ENCODE data around the gene FGFR4. TPM values are rescaled to one million over a fixed set of nuclear protein-coding genes. Genes with fewer than 3 reads are reported as not detected.

Gene FGFR4
- total and polyA plus RNA-seq, 3 donors from 2014 or later = 7.8 to 10.3 (median 9.7) TPM

- intact Hi-C loops (cut with DNase I; ENCODE audit: low total_unique reads) = no loop called here
- Histone ChIP-seq H3K27ac (no peak overlapping the region), H3K4me1 (no peaks in the 10 kb centered on the region), H3K9me3 (no peaks in the 10 kb centered on the region), H3K36me3 (ENCODE audit: low read depth, missing control alignments) (no peaks in the 10 kb centered on the region), H3K4me3 (no peak overlapping the region), H3K27me3 (no peaks in the 10 kb centered on the region)
- no peak for DNase-seq
- WGBS, 2 donors = 89 to 93% methylated on average over 4 to 5 of the region's 5 CpGs
- TF ChIP-seq POLR2A (IDR thresholded peaks at IDR 0.05) (no peak), CTCF (IDR thresholded peaks at IDR 0.05) (no peak)
Measured at GRCh38 chr5:177049285-177049684, 37.4 kb upstream of the FGFR4 start.

DNA sequence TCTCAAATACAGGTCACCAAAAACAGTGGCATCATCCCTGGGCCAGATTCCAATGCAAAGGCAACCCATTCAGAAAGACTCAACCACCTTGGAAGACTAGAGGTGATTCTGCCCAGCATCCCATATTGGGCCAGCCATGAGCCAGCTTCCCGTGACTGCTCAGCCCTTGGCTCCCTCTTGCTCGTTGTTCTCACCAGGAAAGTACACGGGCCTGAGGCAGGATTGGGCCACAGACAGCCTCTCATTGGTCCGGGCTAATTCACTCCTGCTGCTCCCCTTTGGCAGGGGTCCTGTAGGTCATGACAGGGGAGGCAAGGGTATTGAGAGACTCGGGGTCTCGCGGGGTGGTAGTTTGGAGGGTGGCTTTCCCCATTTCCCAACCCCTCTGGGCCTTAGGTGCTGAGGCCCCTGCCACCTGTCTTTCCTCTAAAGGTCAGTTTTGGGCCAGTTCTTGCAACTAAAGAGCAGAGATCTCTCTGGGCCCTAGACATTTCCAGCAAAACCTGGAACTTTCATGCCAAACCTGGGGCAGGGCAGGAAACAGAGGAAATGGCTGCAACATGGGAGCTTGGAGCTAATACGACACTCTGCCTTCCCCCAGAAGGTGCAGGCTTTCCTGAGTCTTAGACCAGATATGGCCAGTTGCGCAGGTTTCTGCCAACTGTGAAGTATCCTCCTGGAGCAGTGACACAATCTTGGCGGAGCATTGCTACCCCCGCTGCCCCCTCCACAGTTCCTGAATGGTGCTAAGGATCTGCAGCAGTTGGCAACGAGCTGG is 22.0 kb upstream of the FGFR4 start:
- WGBS, 2 donors = 87% methylated on average over 7 to 12 of the region's 12 CpGs
- Histone ChIP-seq H3K27ac (no peak overlapping the region), H3K4me3 (no peak overlapping the region), H3K9me3 (no peaks in the 10 kb centered on the region), H3K27me3 (no peaks in the 10 kb centered on the region), H3K36me3 (ENCODE audit: low read depth, missing control alignments) (no peaks in the 10 kb centered on the region), H3K4me1 (no peaks in the 10 kb centered on the region)
- TF ChIP-seq POLR2A (IDR thresholded peaks at IDR 0.05) = no peak
- no peak for TF ChIP-seq CTCF (IDR thresholded peaks at IDR 0.05)
- DNase-seq = no peak
- intact Hi-C loops (cut with DNase I; ENCODE audit: low total_unique reads) = no loop called here

- 78 to 79% methylated on average over 6 of the region's 6 CpGs for WGBS, 2 donors
- no peak overlapping the region for H3K27ac ChIP-seq
- no peak for DNase-seq
- intact Hi-C loops (cut with DNase I; ENCODE audit: low total_unique reads) = no loop called here
- no peak for TF ChIP-seq POLR2A (IDR thresholded peaks at IDR 0.05)
- no peak for TF ChIP-seq CTCF (IDR thresholded peaks at IDR 0.05)
- no peaks in the 10 kb centered on the region for H3K4me1 ChIP-seq
- H3K9me3 ChIP-seq = no peaks in the 10 kb centered on the region
- H3K27me3 ChIP-seq = no peaks in the 10 kb centered on the region
- no peaks in the 10 kb centered on the region for H3K36me3 ChIP-seq (ENCODE audit: low read depth, missing control alignments)
- H3K4me3 ChIP-seq = no peak overlapping the region
Measured at GRCh38 chr5:177065491-177065890, 21.2 kb upstream of the FGFR4 start.

GRCh38 chr5:177066224-177066623 is 20.5 kb upstream of the FGFR4 start:
- WGBS, 2 donors = 81 to 96% methylated on average over 2 of the region's 2 CpGs
- Histone ChIP-seq H3K4me1 (no peaks in the 10 kb centered on the region), H3K36me3 (ENCODE audit: low read depth, missing control alignments) (no peaks in the 10 kb centered on the region), H3K27me3 (no peaks in the 10 kb centered on the region), H3K27ac (no peak overlapping the region), H3K9me3 (no peaks in the 10 kb centered on the region), H3K4me3 (no peak overlapping the region)
- intact Hi-C loops (cut with DNase I; ENCODE audit: low total_unique reads) = no loop called here
- DNase-seq = no peak
- no peak for TF ChIP-seq CTCF (IDR thresholded peaks at IDR 0.05)
- no peak for TF ChIP-seq POLR2A (IDR thresholded peaks at IDR 0.05)

DNA sequence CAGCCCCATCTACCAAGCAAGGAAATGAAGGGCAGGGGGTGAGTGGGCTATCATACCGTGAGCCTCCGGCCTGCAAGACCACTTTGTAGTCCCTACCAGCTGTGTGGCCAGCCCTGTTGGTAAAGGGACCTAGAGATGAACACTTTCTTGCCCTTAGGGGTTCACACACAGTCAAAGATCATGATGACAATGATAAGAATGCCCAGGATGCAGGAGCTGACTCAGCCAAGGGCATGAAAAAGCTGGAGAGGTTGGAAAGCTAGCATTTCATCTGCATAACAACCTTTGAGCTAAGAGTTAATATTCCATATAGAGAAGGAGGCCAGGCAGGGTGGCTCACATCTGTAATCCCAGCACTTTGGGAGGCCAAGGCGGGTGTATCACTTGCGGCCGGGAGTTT is 19.2 kb upstream of the FGFR4 start:
- DNase-seq = no peak
- Histone ChIP-seq H3K36me3 (ENCODE audit: low read depth, missing control alignments) (no peaks in the 10 kb centered on the region), H3K4me3 (no peak overlapping the region), H3K9me3 (no peaks in the 10 kb centered on the region), H3K27me3 (no peaks in the 10 kb centered on the region), H3K27ac (no peak overlapping the region), H3K4me1 (no peaks in the 10 kb centered on the region)
- intact Hi-C loops (cut with DNase I; ENCODE audit: low total_unique reads) = no loop called here
- 93 to 97% methylated on average over 5 of the region's 5 CpGs for WGBS, 2 donors
- no peak for TF ChIP-seq CTCF (IDR thresholded peaks at IDR 0.05)
- no peak for TF ChIP-seq POLR2A (IDR thresholded peaks at IDR 0.05)

Data from testis (tissue), 3 donors.